SK-N-SH (cell line): Measurements from ENCODE around the gene THADA. TPM values are rescaled to one million over a fixed set of nuclear protein-coding genes. Genes with fewer than 3 reads are reported as not detected.

Experiments
- CTCF ChIA-PET: fragments of 300-600, 350-600 bp; formaldehyde crosslinking; extraction: SDS; loops from one replicate; lab custom pipeline; 2021; lab: Yijun Ruan, JAX
- POLR2A ChIA-PET: fragments of 350-600 bp; sonication (Branson Sonifier 250); formaldehyde crosslinking; extraction: SDS; loops from one replicate; lab custom pipeline; 2020; ENCODE audit warnings: antibody characterized with exemption, inconsistent platforms; lab: Yijun Ruan, JAX
- DNase-seq: peaks from one replicate; pipeline ENCODE4 v3.0.0; 2012
- H2AFZ ChIP-seq: fragments of 200-600 bp; sonication (generic); 2 replicates; pipeline ENCODE4 v1.8.1; 2016; ENCODE audit warnings: antibody characterized with exemption, mild to moderate bottlenecking, low read depth
- H3F3A ChIP-seq: fragments of 200-600 bp; sonication (generic); replicated peaks from 2 replicates; pipeline ENCODE3; 2016; ENCODE audit warnings: antibody characterized with exemption, mild to moderate bottlenecking; ENCODE audit not compliant: insufficient read depth
- H3K27ac ChIP-seq, 2 experiments: fragments of 200-500 bp in 1 of 2; fragments of 200-600 bp in 1 of 2; sonication (Bioruptor generic) in 1 of 2; sonication (generic), shearing (Covaris generic) in 1 of 2; 2 replicates each; pipeline versions ENCODE4 v1.5.1 to v1.6.1; 2014 to 2016; ENCODE audit warnings: low read depth in 2 of 2, inconsistent platforms in 1 of 2, low read length in 1 of 2, mild to moderate bottlenecking in 1 of 2, mixed read lengths in 1 of 2
- H3K27me3 ChIP-seq: fragments of 200-600 bp; sonication (generic), shearing (Covaris generic); 2 replicates; pipeline ENCODE4 v1.6.1; 2016; ENCODE audit warnings: mixed run types; ENCODE audit not compliant: insufficient read depth
- H3K36me3 ChIP-seq, 2 experiments: fragments of 200-500 bp in 1 of 2; fragments of 200-600 bp in 1 of 2; sonication (Bioruptor generic) in 1 of 2; sonication (generic) in 1 of 2; replicated peaks in 1 of 2; 2 replicates each; pipeline versions ENCODE3 to v1.5.1; 2014 to 2016; ENCODE audit warnings: low read length in 1 of 2, mild to moderate bottlenecking in 1 of 2; ENCODE audit not compliant: insufficient read depth in 2 of 2, control insufficient read depth in 1 of 2
- H3K4me1 ChIP-seq, 2 experiments: fragments of 200-500 bp in 1 of 2; fragments of 200-600 bp in 1 of 2; sonication (Bioruptor generic) in 1 of 2; sonication (generic), shearing (Covaris generic) in 1 of 2; 2 replicates each; pipeline versions ENCODE4 v1.5.1 to v1.6.1; 2014 to 2016; ENCODE audit warnings: low read depth in 1 of 2, low read length in 1 of 2, mixed run types in 1 of 2; ENCODE audit not compliant: insufficient read depth in 2 of 2, control insufficient read depth in 1 of 2
- H3K4me2 ChIP-seq: fragments of 200-600 bp; sonication (generic), shearing (Covaris generic); 2 replicates; pipeline ENCODE4 v1.6.1; 2017; ENCODE audit warnings: mixed run types
- H3K4me3 ChIP-seq, 2 experiments: fragments of 200-500 bp in 1 of 2; fragments of 200-600 bp in 1 of 2; sonication (Bioruptor generic) in 1 of 2; sonication (generic), shearing (Covaris generic) in 1 of 2; 2 replicates each; pipeline versions ENCODE4 v1.5.1 to v1.8.1; 2014 to 2016; ENCODE audit warnings: low read depth in 2 of 2, inconsistent platforms in 1 of 2, low read length in 1 of 2, mild to moderate bottlenecking in 1 of 2, mixed read lengths in 1 of 2, moderate library complexity in 1 of 2
- H3K79me2 ChIP-seq: fragments of 200-600 bp; sonication (generic); 2 replicates; pipeline ENCODE4 v1.8.1; 2017; ENCODE audit warnings: mild to moderate bottlenecking; ENCODE audit not compliant: insufficient read depth
- H3K9ac ChIP-seq: fragments of 200-600 bp; sonication (generic); 2 replicates; pipeline ENCODE4 v1.6.1; 2017; ENCODE audit warnings: mixed run types
- H3K9me2 ChIP-seq: fragments of 200-600 bp; sonication (generic); 2 replicates; pipeline ENCODE4 v1.6.1; 2017; ENCODE audit warnings: mixed run types
- H3K9me3 ChIP-seq: fragments of 200-600 bp; sonication (generic); 2 replicates; pipeline ENCODE4 v1.6.1; 2017; ENCODE audit warnings: mixed run types, mild to moderate bottlenecking, moderate library complexity
- H4K20me1 ChIP-seq: fragments of 200-600 bp; sonication (generic); 2 replicates; pipeline ENCODE4 v1.6.1; 2017; ENCODE audit warnings: mild to moderate bottlenecking, mixed run types; ENCODE audit not compliant: insufficient read depth
- EP300 ChIP-seq, 2 experiments: IDR thresholded peaks; 2 replicates each; pipeline versions ENCODE4 v1.4.0 to v1.6.1; 2012; ENCODE audit warnings: borderline replicate concordance in 1 of 2, low read depth in 1 of 2, low read length in 1 of 2
- FOXM1 ChIP-seq: IDR thresholded peaks from 2 replicates; pipeline ENCODE4 v1.4.0; 2012; ENCODE audit warnings: low read depth, mild to moderate bottlenecking
- MAX ChIP-seq: IDR thresholded peaks from 2 replicates; pipeline ENCODE4 v1.4.0; 2012; ENCODE audit warnings: low read depth
- RAD21 ChIP-seq: IDR thresholded peaks from 2 replicates; pipeline ENCODE4 v1.6.1; 2012; ENCODE audit warnings: mild to moderate bottlenecking, low read length
- RXRA ChIP-seq: IDR thresholded peaks from 2 replicates; pipeline ENCODE4 v1.4.0; 2012; ENCODE audit warnings: low read depth, mild to moderate bottlenecking, borderline replicate concordance
- SMC3 ChIP-seq: IDR thresholded peaks from 2 replicates; pipeline ENCODE4 v1.6.1; 2012; ENCODE audit warnings: low read depth, low read length, improper control_type of control experiment
- YY1 ChIP-seq: IDR thresholded peaks from 2 replicates; pipeline ENCODE4 v1.4.0; 2012; ENCODE audit warnings: low read depth, mild to moderate bottlenecking
- ZBTB33 ChIP-seq: IDR thresholded peaks from 2 replicates; pipeline ENCODE4 v1.4.0; 2012; ENCODE audit warnings: low read depth, borderline replicate concordance
- WGBS: methylation state at CpG from one replicate; pipeline ENCODE4 v1.1.6; 2017; ENCODE audit warnings: low lambda C conversion rate; 5-methylcytosine and 5-hydroxymethylcytosine counted together
- polyA plus RNA-seq, 3 experiments: library from polyadenylated mRNA; depleted of rRNA; stranded (reverse); fragments of >200 nt; gene quantifications; 2 replicates each; pipeline ENCODE4 v1.2.3, GENCODE V29; 2012

The THADA gene
- polyA plus RNA-seq, 1 of the 3 experiments (the other 2 are of a cell fraction), result 25.6 TPM

- ChIA-PET POLR2A (no interaction called here), CTCF (no interaction called here)
- H2AFZ ChIP-seq, result no peak overlapping the region
- no peaks in the 10 kb centered on the region for H3F3A ChIP-seq
- H3K4me2 ChIP-seq, result no peak overlapping the region
- no peak overlapping the region for H3K4me3 ChIP-seq
- H3K79me2 ChIP-seq, result no peaks in the 10 kb centered on the region
- DNase-seq, result no peak
- H3K4me1 ChIP-seq, result peaks cover 0 to 10% of the 10 kb centered on the region in 2 experiments; a peak in 1 of 4 replicates
- H3K9me2 ChIP-seq, result no peaks in the 10 kb centered on the region
- H3K9ac ChIP-seq, result no peak overlapping the region
- no peaks in the 10 kb centered on the region for H3K9me3 ChIP-seq
- H4K20me1 ChIP-seq, result no peaks in the 10 kb centered on the region
- no peak overlapping the region for H3K27ac ChIP-seq
- WGBS, result 92% methylated on average over 5 of the region's 6 CpGs
- H3K27me3 ChIP-seq, result no peaks in the 10 kb centered on the region
- TF ChIP-seq SMC3, result no peak
- no peak for TF ChIP-seq RAD21
- TF ChIP-seq RXRA, result no peak
- TF ChIP-seq FOXM1, result no peak
- H3K36me3 ChIP-seq, result no peaks in the 10 kb centered on the region
Observed at GRCh38 chr2:43198263-43198662, 397.6 kb downstream of the THADA start.

- DNase-seq, result no peak
- no peak overlapping the region for H2AFZ ChIP-seq
- no peak overlapping the region for H3K9ac ChIP-seq
- peaks cover 0 to 14% of the 10 kb centered on the region in 2 experiments; a peak in 1 of 4 replicates for H3K4me1 ChIP-seq
- POLR2A ChIA-PET, result no interaction called here
- H3K9me3 ChIP-seq, result no peaks in the 10 kb centered on the region
- H3K27ac ChIP-seq, result no peak overlapping the region
- no peaks in the 10 kb centered on the region for H3K9me2 ChIP-seq
- H3K4me2 ChIP-seq, result no peak overlapping the region
- H3K27me3 ChIP-seq, result no peaks in the 10 kb centered on the region
- H3K79me2 ChIP-seq, result no peaks in the 10 kb centered on the region
- H4K20me1 ChIP-seq, result no peaks in the 10 kb centered on the region
- no peak for TF ChIP-seq ZBTB33
- TF ChIP-seq YY1, result no peak
- no peaks in the 10 kb centered on the region for H3K36me3 ChIP-seq
- 97% methylated on average over 5 of the region's 5 CpGs for WGBS
- CTCF ChIA-PET, result no interaction called here
- no peaks in the 10 kb centered on the region for H3F3A ChIP-seq
- no peak overlapping the region for H3K4me3 ChIP-seq
Observed at GRCh38 chr2:43197588-43197896, 398.3 kb downstream of the THADA start.

- H3K27me3 ChIP-seq, result no peaks in the 10 kb centered on the region
- H3K9me3 ChIP-seq, result no peaks in the 10 kb centered on the region
- H2AFZ ChIP-seq, result no peak overlapping the region
- DNase-seq, result no peak
- no peaks in the 10 kb centered on the region for H3F3A ChIP-seq
- H3K36me3 ChIP-seq, result no peaks in the 10 kb centered on the region
- TF ChIP-seq RAD21, result no peak
- no peak for TF ChIP-seq MAX
- TF ChIP-seq EP300 (IDR thresholded peaks at IDR 0.05; ENCODE audit: borderline replicate concordance in 1 of 2, low read depth in 1 of 2, low read length in 1 of 2), result no peak
- H3K4me3 ChIP-seq, result no peak overlapping the region
- H3K79me2 ChIP-seq, result no peaks in the 10 kb centered on the region
- no peaks in the 10 kb centered on the region for H3K9me2 ChIP-seq
- ChIA-PET POLR2A (no interaction called here), CTCF (interaction anchor here (0.5 to 1.0 kb wide), 2 partner anchors 10 to 32 kb away, joined by 3 to 6 read pairs; no protein-coding TSS in a partner anchor)
- H3K9ac ChIP-seq, result no peak overlapping the region
- 94% methylated on average over 12 of the region's 12 CpGs for WGBS
- no peak overlapping the region for H3K27ac ChIP-seq
- no peaks in the 10 kb centered on the region for H4K20me1 ChIP-seq
- H3K4me2 ChIP-seq, result no peak overlapping the region
- peaks cover 0 to 14% of the 10 kb centered on the region in 2 experiments; a peak in 1 of 4 replicates for H3K4me1 ChIP-seq
Observed at GRCh38 chr2:43196768-43197587, 398.9 kb downstream of the THADA start.
